NOMO-1 treated with DMSO at 0.1 percent for 48 hours (cell line): ENCODE data around the gene PTGR2.
"Not testable (repeated sequence)": the region's sequence is repeated elsewhere in the genome, so short reads cannot be mapped to it uniquely, and the experiment has no call there.

Experiments
- DNase-seq: peaks from one replicate; lab custom pipeline; 2025; ENCODE audit not compliant: unreplicated experiment; lab: John Stamatoyannopoulos, UW

Gene PTGR2

DNA sequence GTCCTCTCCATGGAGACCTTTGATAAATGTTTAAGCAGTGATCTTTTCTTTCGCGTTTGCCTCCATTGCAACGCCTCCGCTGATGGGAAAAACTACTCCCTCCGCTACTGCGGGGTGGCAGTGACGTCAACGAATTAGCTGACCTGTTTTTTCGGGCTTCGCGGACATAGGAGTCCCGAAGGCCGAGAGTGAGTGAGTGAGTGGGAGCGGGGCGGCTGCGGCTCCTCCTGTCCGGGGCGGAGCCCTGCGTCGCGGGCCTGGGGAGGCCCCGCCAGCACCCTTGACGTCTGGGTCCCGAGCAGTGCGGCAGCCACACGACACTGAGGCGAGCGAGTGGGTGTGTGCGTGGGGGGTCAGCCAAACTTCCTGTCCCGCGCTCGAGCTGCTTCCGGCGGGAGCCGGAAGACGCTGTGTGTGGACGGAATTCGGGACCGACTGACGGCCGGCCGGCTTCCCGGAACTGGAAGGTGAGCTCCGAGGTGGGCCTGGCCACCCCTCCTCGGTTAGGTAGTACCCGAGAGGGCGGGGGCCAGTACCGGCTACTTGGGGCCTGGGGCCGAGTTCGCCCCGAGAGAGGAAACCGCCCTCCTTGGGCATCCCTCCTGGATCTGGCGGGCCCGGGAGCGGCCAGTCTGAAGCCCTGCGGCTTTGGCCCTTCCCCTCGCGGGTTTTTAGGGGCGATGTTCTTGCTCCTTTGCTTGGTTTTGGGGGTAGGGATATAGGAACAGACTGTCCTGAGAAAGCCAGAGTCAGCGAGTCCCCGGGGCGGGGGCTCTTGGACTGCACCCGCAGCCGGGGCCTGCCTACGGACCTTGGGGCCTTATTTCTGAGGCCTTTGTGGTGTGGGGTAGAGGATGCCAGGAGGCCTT, 35.1 kb downstream of the PTGR2 start, which contains the start of gene ZNF410:
ZNF410 (plus strand) TSS at position 411 of the 869 bp plus-strand sequence. CDS start 5,317 bp downstream, outside the sequence.
- peak; percentile 88 for DNase-seq

DNA sequence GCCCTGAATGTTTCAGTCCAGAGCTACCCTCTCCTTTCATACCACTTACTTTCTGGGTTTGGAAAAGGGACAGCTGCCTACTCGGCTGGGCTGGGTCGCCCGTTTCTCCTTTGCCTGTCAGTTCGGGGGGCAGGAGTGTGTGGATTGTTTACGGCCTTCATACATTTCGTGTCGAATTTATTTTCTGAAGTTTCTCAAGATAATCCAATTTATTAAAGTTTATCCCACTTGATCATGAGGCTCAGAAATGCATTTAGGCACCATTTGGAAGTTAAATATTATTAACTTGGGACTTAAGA, 35.6 kb downstream of the PTGR2 start:
- peak; percentile 16 for DNase-seq

- DNase-seq, result peak; percentile 3
Measured at GRCh38 chr14:73887694-73888459, 36.2 kb downstream of the PTGR2 start.

DNA sequence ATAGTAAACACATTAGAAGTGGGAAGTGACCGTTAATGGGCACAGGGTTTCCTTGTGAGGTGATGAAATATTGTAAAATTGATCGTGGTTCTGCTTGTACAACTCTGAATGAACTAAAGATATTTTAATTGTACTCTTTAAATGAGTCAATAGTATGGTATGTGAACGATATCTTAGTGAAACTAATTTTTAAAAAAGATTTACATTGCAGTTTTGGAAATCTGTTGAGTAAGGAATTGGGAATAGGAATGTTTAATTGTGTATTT, 36.8 kb downstream of the PTGR2 start:
- peak; percentile 38 for DNase-seq

- no peak for DNase-seq
Measured at GRCh38 chr14:73888971-73889370, 37.3 kb downstream of the PTGR2 start.

DNA sequence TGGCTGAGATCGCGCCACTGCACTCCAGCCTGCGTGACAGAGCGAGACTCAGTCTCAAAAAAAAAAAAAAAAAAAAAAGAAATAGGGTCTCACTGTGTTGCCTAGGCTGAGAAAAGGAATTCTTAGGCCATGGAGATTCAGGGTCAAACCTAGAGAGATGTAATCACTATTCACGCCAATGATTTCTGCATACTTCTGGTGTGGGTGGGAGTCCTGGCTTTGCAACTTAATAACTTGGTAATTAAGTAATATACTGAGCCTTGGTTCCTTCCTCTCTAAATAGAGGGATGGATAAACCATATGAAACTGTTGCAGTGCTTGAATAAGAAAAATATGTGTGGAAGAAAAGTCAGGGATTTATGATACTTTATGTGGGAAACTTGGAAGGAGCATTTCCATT, 37.7 kb downstream of the PTGR2 start:
- no peak for DNase-seq

- DNase-seq, result not testable (repeated sequence)
Measured at GRCh38 chr14:73894180-73894687, 42.6 kb downstream of the PTGR2 start.

DNA sequence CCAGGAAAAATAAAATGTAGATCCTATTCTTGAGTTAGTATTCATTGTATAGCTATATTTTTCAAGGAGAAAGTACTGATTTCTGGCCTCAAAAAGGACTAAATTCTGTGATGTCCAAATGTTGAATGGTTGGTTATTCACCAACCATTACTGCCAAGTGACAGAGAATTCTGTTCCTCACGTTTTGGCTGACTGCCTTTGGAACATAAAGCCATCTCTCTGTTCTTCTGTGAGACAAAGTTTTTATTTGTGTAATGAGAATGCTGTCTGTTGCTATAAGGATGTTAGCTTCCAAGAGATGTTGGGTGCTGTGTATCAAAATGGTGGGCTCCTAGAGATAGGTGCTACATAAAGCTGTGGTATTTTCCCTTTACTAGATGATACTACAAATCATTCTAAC, 44.3 kb downstream of the PTGR2 start:
- no peak for DNase-seq

- DNase-seq, result no peak
Measured at GRCh38 chr14:73896521-73896920, 44.9 kb downstream of the PTGR2 start.

DNA sequence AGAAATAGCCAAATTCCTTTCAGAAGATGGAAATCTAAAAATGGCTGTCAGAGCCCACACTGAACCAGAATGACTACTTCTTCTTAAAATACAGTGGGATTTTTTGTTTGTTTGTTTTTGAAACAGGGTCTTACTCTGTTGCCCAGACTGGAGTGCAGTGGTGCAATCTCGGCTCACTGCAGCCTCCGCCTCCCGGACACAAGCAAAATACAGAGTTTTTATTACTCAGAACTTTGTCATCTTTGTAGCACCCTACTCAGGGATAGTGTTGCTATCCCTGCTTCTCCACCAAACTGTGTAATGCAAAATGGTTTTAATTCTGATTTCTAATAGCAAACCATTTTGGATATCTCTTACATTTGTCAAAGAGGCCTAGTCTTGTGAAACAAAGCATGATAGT, 51.4 kb downstream of the PTGR2 start:
- DNase-seq, result no peak

GRCh38 chr14:73909681-73910080, 58.0 kb downstream of the PTGR2 start:
- DNase-seq, result no peak

- DNase-seq, result no peak
Measured at GRCh38 chr14:73913256-73913655, 61.6 kb downstream of the PTGR2 start.

- no peak for DNase-seq
Measured at GRCh38 chr14:73916324-73916723, 64.7 kb downstream of the PTGR2 start.

DNA sequence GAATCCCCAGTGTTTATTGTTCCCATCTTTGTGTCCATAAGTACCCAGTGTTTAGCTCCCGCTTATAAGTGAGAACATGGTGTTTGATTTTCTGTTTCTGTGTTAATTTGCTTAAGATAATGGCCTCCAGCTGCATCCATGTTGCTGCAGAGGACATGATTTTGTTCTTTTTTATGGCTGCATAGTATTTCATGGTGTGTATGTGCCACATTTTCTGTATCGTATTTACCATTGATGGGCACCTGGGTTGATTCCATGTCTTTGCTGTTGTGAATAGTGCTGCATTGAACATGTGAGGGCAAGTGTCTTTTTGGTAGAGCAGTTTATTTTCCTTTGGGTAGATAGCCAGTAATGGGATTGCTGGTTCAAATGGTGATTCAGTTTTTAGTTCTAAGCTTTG, 67.8 kb downstream of the PTGR2 start:
- not testable (repeated sequence) for DNase-seq

DNA sequence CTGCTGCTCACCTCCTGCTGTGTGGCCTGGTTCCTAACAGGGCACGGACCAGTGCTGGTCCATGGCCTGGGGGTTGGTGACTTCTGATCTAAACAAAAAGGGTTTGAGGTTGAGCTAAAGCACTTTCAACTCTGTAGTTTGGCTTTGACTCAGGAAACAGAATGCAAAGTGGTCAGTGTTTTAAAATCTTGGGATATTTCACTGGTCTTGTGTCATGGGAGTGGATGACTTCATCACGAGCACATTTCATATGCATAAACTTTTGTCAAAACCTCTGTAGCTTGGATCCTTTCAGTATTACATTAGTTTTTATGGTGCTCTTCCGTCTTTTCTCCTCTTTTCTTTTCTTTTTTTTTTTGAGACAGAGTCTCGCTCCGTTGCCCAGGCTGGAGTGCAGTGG, 72.7 kb downstream of the PTGR2 start:
- no peak for DNase-seq
